Stimulated activated CD4-positive, alpha-beta T cell treated with anti-CD3 and anti-CD28 coated beads, TNF-alpha, amount 100 ng/mL, for 1 hour (primary cell): ENCODE results near the gene DLGAP1.

Source experiments
- DNase-seq, 3 donors: peaks; one replicate each; pipeline ENCODE4 v3.0.0-alpha.2; 2020; ENCODE audit warnings: low read depth in 3 of 3, low spot score in 1 of 3

DLGAP1 gene

GRCh38 chr18:3525870-3526420 is 929.2 kb downstream of the DLGAP1 start:
- DNase-seq, result no peak

- no peak for DNase-seq
Measured at GRCh38 chr18:3524706-3525105, 930.4 kb downstream of the DLGAP1 start.

GRCh38 chr18:3520230-3521085 is 934.6 kb downstream of the DLGAP1 start:
- no peak for DNase-seq

- DNase-seq, result no peak
Measured at GRCh38 chr18:3514312-3515216, 940.5 kb downstream of the DLGAP1 start.

- DNase-seq, result no peak
Measured at GRCh38 chr18:3513481-3513880, 941.6 kb downstream of the DLGAP1 start.

GRCh38 chr18:3511980-3512379 is 943.1 kb downstream of the DLGAP1 start:
- DNase-seq, result no peak

GRCh38 chr18:3510896-3511295 is 944.2 kb downstream of the DLGAP1 start:
- no peak for DNase-seq

GRCh38 chr18:3510024-3510423 is 945.1 kb downstream of the DLGAP1 start:
- no peak for DNase-seq

GRCh38 chr18:3508576-3509549 is 946.2 kb downstream of the DLGAP1 start:
- no peak for DNase-seq

GRCh38 chr18:3504637-3505036 is 950.5 kb downstream of the DLGAP1 start:
- no peak for DNase-seq

GRCh38 chr18:3502650-3503049 is 952.5 kb downstream of the DLGAP1 start:
- DNase-seq, result no peak

- DNase-seq, result no peak
Measured at GRCh38 chr18:3500016-3500415, 955.1 kb downstream of the DLGAP1 start.

GRCh38 chr18:3499501-3499900 is 955.6 kb downstream of the DLGAP1 start:
- no peak for DNase-seq

- no peak for DNase-seq
Measured at GRCh38 chr18:3498698-3499471, 956.2 kb downstream of the DLGAP1 start.

- no peak for DNase-seq
Measured at GRCh38 chr18:3495691-3496430, 959.2 kb downstream of the DLGAP1 start.

- no peak for DNase-seq
Measured at GRCh38 chr18:3494569-3494968, 960.5 kb downstream of the DLGAP1 start.

GRCh38 chr18:3494245-3494526 is 960.9 kb downstream of the DLGAP1 start:
- no peak for DNase-seq

- no peak for DNase-seq
Measured at GRCh38 chr18:3493501-3494244, 961.4 kb downstream of the DLGAP1 start.

- DNase-seq, result no peak
Measured at GRCh38 chr18:3492721-3493120, 962.4 kb downstream of the DLGAP1 start.
